SH-SY5Y (cell line): ENCODE data around the gene CLEC2L.

Experiments
- GATA2 ChIP-seq: IDR thresholded peaks from 2 replicates; pipeline ENCODE4 v1.6.1; 2011; ENCODE audit warnings: mild to moderate bottlenecking, low read depth, low read length
- GATA3 ChIP-seq: IDR thresholded peaks from 2 replicates; pipeline ENCODE4 v1.6.1; 2011; ENCODE audit warnings: low read depth, mild to moderate bottlenecking, low read length, moderate library complexity

DNA sequence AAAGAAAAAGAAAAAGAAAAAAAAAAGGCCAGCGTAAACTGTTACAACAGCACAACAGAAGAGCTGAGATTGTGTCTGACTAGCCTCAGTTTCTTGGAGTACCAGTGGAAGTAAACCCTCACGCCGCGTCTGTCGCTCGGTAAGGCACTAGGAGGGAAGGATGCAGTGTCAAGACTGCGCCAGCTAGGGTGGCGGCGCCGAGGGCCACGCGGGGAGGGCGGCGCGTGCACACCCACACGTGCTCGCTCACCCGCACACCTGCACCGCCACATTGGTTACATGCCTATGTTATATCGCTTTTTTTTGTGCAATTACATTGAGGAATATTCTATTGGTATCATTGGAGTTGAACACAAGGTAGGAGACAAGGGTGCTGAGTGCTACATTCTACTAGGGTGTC lies 48.2 kb downstream of the CLEC2L start:
- TF ChIP-seq GATA3 (no peak), GATA2 (no peak)
